GM12865 (cell line): ENCODE measurements around the gene EPS8L3.

Experiments used
- DNase-seq: peaks from one replicate; pipeline ENCODE4 v3.0.0; 2010; ENCODE audit warnings: low read depth
- H3K4me3 ChIP-seq: 2 replicates; pipeline ENCODE4 v1.5.1; 2011; ENCODE audit warnings: mild to moderate bottlenecking, low read depth, low read length, control low read depth
- TF ChIP-seq, protein P1 (sequence below): IDR thresholded peaks from 2 replicates; pipeline ENCODE4 v1.5.1; 2011; ENCODE audit warnings: low read length, control low read depth, low read depth, inconsistent platforms; ENCODE audit not compliant: insufficient read depth; ENCODE audit errors: missing control alignments

The EPS8L3 gene

GRCh38 chr1:109762821-109763645 is 690 bp downstream of the EPS8L3 start:
- DNase-seq: no peak
- no peak overlapping the region for H3K4me3 ChIP-seq
- TF ChIP-seq, protein P1, sequence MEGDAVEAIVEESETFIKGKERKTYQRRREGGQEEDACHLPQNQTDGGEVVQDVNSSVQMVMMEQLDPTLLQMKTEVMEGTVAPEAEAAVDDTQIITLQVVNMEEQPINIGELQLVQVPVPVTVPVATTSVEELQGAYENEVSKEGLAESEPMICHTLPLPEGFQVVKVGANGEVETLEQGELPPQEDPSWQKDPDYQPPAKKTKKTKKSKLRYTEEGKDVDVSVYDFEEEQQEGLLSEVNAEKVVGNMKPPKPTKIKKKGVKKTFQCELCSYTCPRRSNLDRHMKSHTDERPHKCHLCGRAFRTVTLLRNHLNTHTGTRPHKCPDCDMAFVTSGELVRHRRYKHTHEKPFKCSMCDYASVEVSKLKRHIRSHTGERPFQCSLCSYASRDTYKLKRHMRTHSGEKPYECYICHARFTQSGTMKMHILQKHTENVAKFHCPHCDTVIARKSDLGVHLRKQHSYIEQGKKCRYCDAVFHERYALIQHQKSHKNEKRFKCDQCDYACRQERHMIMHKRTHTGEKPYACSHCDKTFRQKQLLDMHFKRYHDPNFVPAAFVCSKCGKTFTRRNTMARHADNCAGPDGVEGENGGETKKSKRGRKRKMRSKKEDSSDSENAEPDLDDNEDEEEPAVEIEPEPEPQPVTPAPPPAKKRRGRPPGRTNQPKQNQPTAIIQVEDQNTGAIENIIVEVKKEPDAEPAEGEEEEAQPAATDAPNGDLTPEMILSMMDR: no peak

- TF ChIP-seq, protein P1: no peak
- no peak for DNase-seq
- no peak overlapping the region for H3K4me3 ChIP-seq
These were observed 1.6 kb downstream of the EPS8L3 start for GRCh38 chr1:109762039-109762585.

GRCh38 chr1:109761227-109762038 is 2.3 kb downstream of the EPS8L3 start:
- TF ChIP-seq, protein P1: no peak

GRCh38 chr1:109760581-109761226 is 3.0 kb downstream of the EPS8L3 start:
- no peak overlapping the region for H3K4me3 ChIP-seq
- TF ChIP-seq, protein P1: no peak
- DNase-seq: no peak

More at GRCh38 chr1:109761227-109762038, 2.3 kb downstream of the EPS8L3 start:
- no peak overlapping the region for H3K4me3 ChIP-seq
- DNase-seq: no peak

GRCh38 chr1:109759513-109760334 is 4.0 kb downstream of the EPS8L3 start:
- no peak for DNase-seq
- TF ChIP-seq, protein P1: no peak
- no peak overlapping the region for H3K4me3 ChIP-seq
